Endothelial cell of umbilical vein (primary cell): ENCODE data around the gene SPRING1. TPM values are rescaled to one million over a fixed set of nuclear protein-coding genes. Genes with fewer than 3 reads are reported as not detected.

Source experiments
- BruUV-seq: library from RNA; stranded (reverse); fragments of 400-500 nt; replicated peaks from 2 replicates; lab custom pipeline; 2021; lab: Mats Ljungman, UMichigan
- CTCF ChIA-PET: fragments of 300-600, 350-600 bp; sonication (Branson Sonifier 250); formaldehyde crosslinking; loops from one replicate; lab custom pipeline; 2021; ENCODE audit warnings: antibody characterized with exemption, inconsistent platforms; lab: Charles Lee
- POLR2A ChIA-PET: fragments of 300-600, 350-600 bp; sonication (Branson Sonifier 250); formaldehyde crosslinking; loops from one replicate; lab custom pipeline; 2021; ENCODE audit warnings: antibody characterized with exemption, inconsistent platforms; lab: Charles Lee
- DNase-seq: peaks from one replicate; pipeline ENCODE4 v3.0.0-alpha.2; 2011; ENCODE audit warnings: low read depth, low spot score
- FAIRE-seq: peaks from 2 replicates; lab custom pipeline; 2011; peaks lifted over from hg19 to GRCh38; lab: Jason Lieb, UNC
- H2AFZ ChIP-seq: 2 replicates; pipeline ENCODE4 v1.6.0; 2012; ENCODE audit warnings: low read depth, low read length, control low read depth, inconsistent platforms
- H3K27ac ChIP-seq: 2 replicates; pipeline ENCODE4 v1.5.1; 2011; ENCODE audit warnings: low read depth, mild to moderate bottlenecking, control low read depth, low read length, moderate library complexity; ENCODE audit not compliant: insufficient read depth
- H3K27me3 ChIP-seq, 2 experiments: 2 replicates each; pipeline versions ENCODE4 v1.6.0 to v1.6.1; 2011; ENCODE audit warnings: low read length in 2 of 2, mixed read lengths in 1 of 2; ENCODE audit not compliant: control insufficient read depth in 2 of 2, insufficient read depth in 2 of 2
- H3K36me3 ChIP-seq, 2 experiments: 2 replicates in 1 of 2; 3 replicates in 1 of 2; pipeline ENCODE4 v1.5.1; 2011; ENCODE audit warnings: low read length in 2 of 2, mild to moderate bottlenecking in 1 of 2, moderate library complexity in 1 of 2; ENCODE audit not compliant: control insufficient read depth in 2 of 2, insufficient read depth in 2 of 2; ENCODE audit errors: extremely low read depth in 1 of 2
- H3K4me1 ChIP-seq: 3 replicates; pipeline ENCODE4 v1.5.1; 2011; ENCODE audit warnings: mild to moderate bottlenecking, low read length; ENCODE audit not compliant: control insufficient read depth, insufficient read depth; ENCODE audit errors: extremely low read depth
- H3K4me2 ChIP-seq: 2 replicates; pipeline ENCODE4 v1.6.1; 2011; ENCODE audit warnings: low read length, control low read depth, mixed read lengths; ENCODE audit not compliant: insufficient read depth
- H3K4me3 ChIP-seq, 3 experiments: fragments of 200-600 bp in 1 of 3; sonication (generic), shearing (Covaris generic) in 1 of 3; replicated peaks in 1 of 3; 2 replicates each; pipeline ENCODE4 v1.5.1; 2011 to 2016; ENCODE audit warnings: control low read depth in 3 of 3, low read length in 3 of 3, mild to moderate bottlenecking in 2 of 3, inconsistent platforms in 1 of 3, low read depth in 1 of 3, moderate library complexity in 1 of 3; ENCODE audit not compliant: insufficient read depth in 1 of 3
- H3K79me2 ChIP-seq: 2 replicates; pipeline ENCODE4 v1.6.0; 2012; ENCODE audit warnings: low read length, inconsistent platforms; ENCODE audit not compliant: control insufficient read depth, insufficient read depth
- H3K9ac ChIP-seq: replicated peaks from 2 replicates; pipeline ENCODE3; 2011; ENCODE audit warnings: low read length, control low read depth; ENCODE audit not compliant: insufficient read depth; ENCODE audit errors: extremely low read depth
- H3K9me1 ChIP-seq: replicated peaks from 3 replicates; pipeline ENCODE4 v1.6.0; 2011; ENCODE audit warnings: mild to moderate bottlenecking, low read length; ENCODE audit not compliant: control insufficient read depth, insufficient read depth; ENCODE audit errors: extremely low read depth
- H3K9me3 ChIP-seq: replicated peaks from 2 replicates; pipeline ENCODE4 v1.5.1; 2012; ENCODE audit warnings: low read length, inconsistent platforms; ENCODE audit not compliant: control insufficient read depth, insufficient read depth
- H4K20me1 ChIP-seq: replicated peaks from 2 replicates; pipeline ENCODE3; 2011; ENCODE audit warnings: mild to moderate bottlenecking, low read length; ENCODE audit not compliant: control insufficient read depth, insufficient read depth; ENCODE audit errors: extremely low read depth
- CTCF ChIP-seq, 2 donors: IDR thresholded peaks; 1 replicate in 1 of 2; 2 replicates in 1 of 2; pipeline ENCODE4 v1.5.1; 2011; ENCODE audit warnings: low read length in 2 of 2, mild to moderate bottlenecking in 2 of 2, moderate library complexity in 2 of 2, control low read depth in 1 of 2, inconsistent platforms in 1 of 2, low read depth in 1 of 2; ENCODE audit not compliant: insufficient read depth in 1 of 2; ENCODE audit errors: extremely low read depth in 1 of 2
- EZH2 ChIP-seq: IDR thresholded peaks from 2 replicates; pipeline ENCODE4 v1.6.1; 2012; ENCODE audit warnings: borderline replicate concordance, low read depth, mild to moderate bottlenecking, moderate library complexity, low read length, inconsistent platforms; ENCODE audit not compliant: severe bottlenecking
- FOS ChIP-seq: IDR thresholded peaks from 2 replicates; pipeline ENCODE4 v1.6.1; 2011; ENCODE audit warnings: mild to moderate bottlenecking, low read length, moderate library complexity, borderline replicate concordance; ENCODE audit not compliant: insufficient read depth
- GATA2 ChIP-seq: IDR thresholded peaks from 2 replicates; pipeline ENCODE4 v1.7.0; 2011; ENCODE audit warnings: low read depth, mild to moderate bottlenecking, moderate library complexity, mixed read lengths, low read length; ENCODE audit not compliant: insufficient read length, insufficient read depth
- JUN ChIP-seq: IDR thresholded peaks from 2 replicates; pipeline ENCODE4 v1.6.1; 2011; ENCODE audit warnings: borderline replicate concordance, low read depth; ENCODE audit not compliant: insufficient read length, insufficient read depth
- MAX ChIP-seq: IDR thresholded peaks from 2 replicates; pipeline ENCODE4 v1.6.1; 2011; ENCODE audit not compliant: insufficient read depth, insufficient read length
- MYC ChIP-seq: IDR thresholded peaks from one replicate; pipeline ENCODE4 v1.6.1; 2011; ENCODE audit warnings: mild to moderate bottlenecking, low read depth, low read length
- POLR2A ChIP-seq: IDR thresholded peaks from 2 replicates; pipeline ENCODE4 v1.6.1; 2012; ENCODE audit warnings: low read depth, mild to moderate bottlenecking, control low read depth, low read length
- POLR2AphosphoS5 ChIP-seq: IDR thresholded peaks from 2 replicates; pipeline ENCODE4 v1.6.1; 2012; ENCODE audit warnings: low read depth, mild to moderate bottlenecking, control low read depth, low read length, moderate library complexity; ENCODE audit not compliant: insufficient read depth
- dilution Hi-C: fragments of 300-500 bp; cut with MboI; formaldehyde crosslinking; loops from one replicate; pipeline ENCODE4 v1.15.0; 2019; ENCODE audit warnings: low sequenced_read_pairs; ENCODE audit not compliant: extremely low pct_ligation_motif_present
- intact Hi-C: fragments of 100-400 bp; cut with micrococcal nuclease; formaldehyde crosslinking; loops from one replicate; pipeline ENCODE4 v1.10.0; 2022
- polyA plus RNA-seq, 4 experiments: library from polyadenylated mRNA; depleted of rRNA in 3 of 4; stranded (reverse) in 3 of 4; unstranded in 1 of 4; fragments of >200 nt; gene quantifications; 2 replicates each; pipeline versions ENCODE4 v1.2.1 to v1.2.3, GENCODE V29; 2011 to 2012; ENCODE audit warnings: missing spikeins in 1 of 4
- total RNA-seq: library from RNA; stranded (reverse); gene quantifications from 2 replicates; pipeline ENCODE4 v1.2.3, GENCODE V29; 2021

SPRING1 gene
- total and polyA plus RNA-seq, 2 donors (not counting 3 experiments of a cell fraction or from before 2014, with no cell fraction given): 17.5 to 40.4 TPM

DNA sequence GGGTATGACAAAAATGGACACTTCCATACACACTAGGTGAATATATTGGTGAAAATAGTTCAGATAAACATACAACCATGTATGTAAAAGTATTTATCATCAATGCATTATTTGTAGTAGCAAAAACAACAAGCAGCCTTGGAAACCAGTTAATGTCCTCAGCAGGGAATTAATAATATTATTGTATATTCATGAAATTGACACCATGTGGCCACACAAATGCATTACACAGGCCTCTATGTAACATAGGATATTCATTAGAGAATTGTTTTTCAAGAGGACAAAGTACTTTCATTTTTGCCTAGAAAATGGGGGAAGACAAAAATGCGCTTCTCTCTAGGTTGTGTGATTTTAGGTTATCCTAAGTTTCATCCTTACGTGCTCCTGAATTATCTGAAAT lies 24.3 kb downstream of the SPRING1 start:
- no TSS peak for BruUV-seq
- Histone ChIP-seq H3K4me1 (peaks cover 8% of the 10 kb centered on the region), H4K20me1 (no peaks in the 10 kb centered on the region), H3K9me1 (no peaks in the 10 kb centered on the region), H3K36me3 (peaks cover 4 to 17% of the 10 kb centered on the region in 2 experiments), H3K4me3 (no peak overlapping the region), H3K4me2 (no peak overlapping the region), H2AFZ (no peak overlapping the region), H3K27ac (no peak overlapping the region), H3K27me3 (peaks cover 14 to 15% of the 10 kb centered on the region in 2 experiments), H3K9ac (no peak overlapping the region), H3K79me2 (no peaks in the 10 kb centered on the region), H3K9me3 (no peaks in the 10 kb centered on the region)
- TF ChIP-seq GATA2: no peak
- no peak for FAIRE-seq
- CTCF ChIA-PET: no interaction called here
- intact Hi-C loops (no loop called here), dilution Hi-C loops (no loop called here)
- POLR2A ChIA-PET: no interaction called here
- no peak for DNase-seq

- no peaks in the 10 kb centered on the region for H3K9me1 ChIP-seq
- H3K27ac ChIP-seq: no peak overlapping the region
- H3K27me3 ChIP-seq: peaks cover 15% of the 10 kb centered on the region in 2 experiments
- no peak overlapping the region for H3K9ac ChIP-seq
- intact Hi-C loops (no loop called here), dilution Hi-C loops (no loop called here)
- no peak overlapping the region for H2AFZ ChIP-seq
- no peaks in the 10 kb centered on the region for H3K4me1 ChIP-seq
- ChIA-PET POLR2A (no interaction called here), CTCF (interaction anchor here (1.0 kb wide), 1 partner anchor 10 kb away, joined by 3 read pairs; no protein-coding TSS in a partner anchor)
- no peak overlapping the region for H3K4me3 ChIP-seq
- no peaks in the 10 kb centered on the region for H3K9me3 ChIP-seq
- no TSS peak for BruUV-seq
- H3K79me2 ChIP-seq: no peaks in the 10 kb centered on the region
- no peaks in the 10 kb centered on the region for H4K20me1 ChIP-seq
- FAIRE-seq: no peak
- TF ChIP-seq EZH2 (no peak), GATA2 (no peak), POLR2AphosphoS5 (no peak), CTCF (IDR thresholded peaks at IDR 0.05; ENCODE audit: extremely low read depth in 1 of 2, insufficient read depth in 1 of 2, low read depth in 1 of 2, low read length in 2 of 2) (no peak), FOS (no peak), MAX (no peak), MYC (no peak), JUN (no peak), POLR2A (no peak)
- H3K36me3 ChIP-seq: peaks cover 4 to 17% of the 10 kb centered on the region in 2 experiments
- no peak for DNase-seq
- H3K4me2 ChIP-seq: no peak overlapping the region
These were observed 25.2 kb downstream of the SPRING1 start for GRCh38 chr12:116712458-116713303.
